PC-3 (cell line): ENCODE data around the gene EMILIN2. TPM values are rescaled to one million over a fixed set of nuclear protein-coding genes. Genes with fewer than 3 reads are reported as not detected.
"Not testable (repeated sequence)": the region's sequence is repeated elsewhere in the genome, so short reads cannot be mapped to it uniquely, and the experiment has no call there.

Experiments
- ATAC-seq: fragments of 200-7000 bp; cut with Tn5 transposase; 2 replicates; pipeline ENCODE4 v1.9.1; 2020; ENCODE audit warnings: mild to moderate bottlenecking, moderate library complexity
- BruUV-seq: library from RNA; stranded (reverse); fragments of 400-500 nt; replicated peaks from 2 replicates; lab custom pipeline; 2021; lab: Mats Ljungman, UMichigan
- CTCF ChIA-PET: fragments of 300-600 bp; sonication (Branson Sonifier 250); formaldehyde crosslinking; loops from one replicate; lab custom pipeline; 2022; ENCODE audit warnings: antibody characterized with exemption; lab: Charles Lee
- POLR2A ChIA-PET: fragments of 300-600 bp; sonication (Branson Sonifier 250); formaldehyde crosslinking; loops from one replicate; lab custom pipeline; 2022; ENCODE audit warnings: antibody characterized with exemption; ENCODE audit not compliant: unreplicated experiment; lab: Charles Lee
- DNase-seq: peaks from one replicate; pipeline ENCODE4 v3.0.0-alpha.2; 2015
- H2AFZ ChIP-seq: fragments of 300-600 bp; sonication (generic); 2 replicates; pipeline ENCODE4 v1.6.0; 2016; ENCODE audit warnings: antibody characterized with exemption, low read length
- H3F3A ChIP-seq: fragments of 300-600 bp; sonication (generic); one replicate; pipeline ENCODE4 v1.6.0; 2017; ENCODE audit warnings: antibody characterized with exemption, low read length, control low read depth, mild to moderate bottlenecking; ENCODE audit not compliant: unreplicated experiment
- H3K27ac ChIP-seq: fragments of 300-600 bp; sonication (generic); 2 replicates; pipeline ENCODE4 v1.5.1; 2016; ENCODE audit warnings: mild to moderate bottlenecking, low read length
- H3K27me3 ChIP-seq: fragments of 300-600 bp; sonication (generic); 2 replicates; pipeline ENCODE4 v1.6.1; 2016; ENCODE audit warnings: low read length, mixed read lengths
- H3K36me3 ChIP-seq: fragments of 300-600 bp; sonication (generic); 2 replicates; pipeline ENCODE4 v1.6.1; 2016; ENCODE audit warnings: low read depth, mixed run types, low read length, mixed read lengths
- H3K4me1 ChIP-seq: fragments of 300-600 bp; sonication (generic); 2 replicates; pipeline ENCODE4 v1.5.1; 2016; ENCODE audit warnings: low read length; ENCODE audit not compliant: insufficient read depth
- H3K4me2 ChIP-seq: fragments of 300-600 bp; sonication (generic); 2 replicates; pipeline ENCODE4 v1.6.0; 2016; ENCODE audit warnings: low read length
- H3K4me3 ChIP-seq: fragments of 300-600 bp; sonication (generic); 2 replicates; pipeline ENCODE4 v1.5.1; 2016; ENCODE audit warnings: mild to moderate bottlenecking, low read length, mixed read lengths
- H3K79me2 ChIP-seq: fragments of 300-600 bp; sonication (generic); 2 replicates; pipeline ENCODE4 v1.6.1; 2017; ENCODE audit warnings: low read length, mixed read lengths
- H3K9ac ChIP-seq: fragments of 300-600 bp; sonication (generic); 2 replicates; pipeline ENCODE4 v1.6.0; 2016; ENCODE audit warnings: mild to moderate bottlenecking, low read length
- H3K9me2 ChIP-seq: fragments of 300-600 bp; sonication (generic); replicated peaks from 2 replicates; pipeline ENCODE4 v1.6.1; 2016; ENCODE audit warnings: mixed run types, low read length, mixed read lengths
- H3K9me3 ChIP-seq: fragments of 300-600 bp; sonication (generic); 2 replicates; pipeline ENCODE4 v1.6.1; 2016; ENCODE audit warnings: low read length, mixed read lengths
- H4K20me1 ChIP-seq: fragments of 300-600 bp; sonication (generic); 2 replicates; pipeline ENCODE4 v1.6.1; 2016; ENCODE audit warnings: low read length, mixed read lengths
- CTCF ChIP-seq: fragments of 300-600 bp; sonication (generic); conservative IDR thresholded peaks from 2 replicates; pipeline ENCODE4 v1.5.1; 2017; ENCODE audit warnings: antibody characterized with exemption, low read depth, mild to moderate bottlenecking, low read length
- EZH2 ChIP-seq: fragments of 300-600 bp; sonication (generic); IDR thresholded peaks from one replicate; pipeline ENCODE4 v1.6.1; 2017; ENCODE audit warnings: antibody characterized with exemption, mild to moderate bottlenecking, low read length; ENCODE audit not compliant: unreplicated experiment
- EZH2phosphoT487 ChIP-seq: fragments of 300-600 bp; sonication (generic); IDR thresholded peaks from 2 replicates; pipeline ENCODE4 v1.6.1; 2018; ENCODE audit warnings: mild to moderate bottlenecking, antibody characterized with exemption, low read length, borderline replicate concordance
- intact Hi-C: fragments of 100-400 bp; cut with micrococcal nuclease; formaldehyde crosslinking; loops from 2 replicates; pipeline ENCODE4 v1.9.0; 2023
- total RNA-seq: library from RNA; depleted of rRNA; stranded (reverse); fragments of >200 nt; gene quantifications from 2 replicates; pipeline ENCODE4 v1.2.3, GENCODE V29; 2014

Gene EMILIN2
- total RNA-seq, 1 experiment from 2014 or later, result 17.1 TPM

- H3K4me3 ChIP-seq, result no peak overlapping the region
- DNase-seq (no peak), ATAC-seq (no peak)
- intact Hi-C loops, result no loop called here
- no TSS peak for BruUV-seq
- no peak overlapping the region for H3K9ac ChIP-seq
- H2AFZ ChIP-seq, result no peak overlapping the region
- no peaks in the 10 kb centered on the region for H3K9me2 ChIP-seq
- H3K79me2 ChIP-seq, result no peaks in the 10 kb centered on the region
- H3K36me3 ChIP-seq, result no peaks in the 10 kb centered on the region
- H3K4me2 ChIP-seq, result no peak overlapping the region
- no peaks in the 10 kb centered on the region for H3K4me1 ChIP-seq
- H3K27ac ChIP-seq, result no peak overlapping the region
- TF ChIP-seq EZH2phosphoT487 (no peak), EZH2 (no peak), CTCF (no peak)
- POLR2A ChIA-PET, result no interaction called here
- no peaks in the 10 kb centered on the region for H3K9me3 ChIP-seq
- H3F3A ChIP-seq, result no peaks in the 10 kb centered on the region
- H3K27me3 ChIP-seq, result no peaks in the 10 kb centered on the region
- H4K20me1 ChIP-seq, result no peaks in the 10 kb centered on the region
- CTCF ChIA-PET, result no interaction called here
These were observed 20.2 kb upstream of the EMILIN2 start for GRCh38 chr18:2826581-2826980.

GRCh38 chr18:2827061-2827460 lies 19.7 kb upstream of the EMILIN2 start:
- Histone ChIP-seq H3K36me3 (no peaks in the 10 kb centered on the region), H4K20me1 (no peaks in the 10 kb centered on the region), H3K9me2 (no peaks in the 10 kb centered on the region), H3K9me3 (no peaks in the 10 kb centered on the region), H2AFZ (no peak overlapping the region), H3K27ac (no peak overlapping the region), H3K4me2 (no peak overlapping the region), H3K27me3 (no peaks in the 10 kb centered on the region), H3K4me1 (no peaks in the 10 kb centered on the region), H3K9ac (no peak overlapping the region), H3K79me2 (no peaks in the 10 kb centered on the region), H3K4me3 (no peak overlapping the region), H3F3A (no peaks in the 10 kb centered on the region)
- CTCF ChIA-PET, result no interaction called here
- TF ChIP-seq CTCF (no peak), EZH2phosphoT487 (no peak), EZH2 (no peak)
- peak; percentile 67 for ATAC-seq
- DNase-seq, result peak; percentile 22
- no TSS peak for BruUV-seq
- POLR2A ChIA-PET, result no interaction called here
- intact Hi-C loops, result no loop called here

- H3F3A ChIP-seq, H3K9me2 ChIP-seq, H3K9me3 ChIP-seq, H2AFZ ChIP-seq, BruUV-seq, POLR2A ChIA-PET, H4K20me1 ChIP-seq, intact Hi-C loops, H3K4me1 ChIP-seq, H3K27me3 ChIP-seq, H3K36me3 ChIP-seq, DNase-seq, ATAC-seq, CTCF ChIA-PET, H3K9ac ChIP-seq, H3K27ac ChIP-seq, H3K4me2 ChIP-seq, H3K79me2 ChIP-seq, H3K4me3 ChIP-seq: not testable (repeated sequence)
These were observed 10.7 kb upstream of the EMILIN2 start for GRCh38 chr18:2836118-2836517.

GRCh38 chr18:2837290-2837689 lies 9.5 kb upstream of the EMILIN2 start:
- BruUV-seq, H3K27me3 ChIP-seq, ATAC-seq, H3K9me3 ChIP-seq, POLR2A ChIA-PET, H3K9me2 ChIP-seq, intact Hi-C loops, H3K36me3 ChIP-seq, H3K9ac ChIP-seq, H3K4me1 ChIP-seq, H3K4me2 ChIP-seq, DNase-seq, H3K27ac ChIP-seq, H4K20me1 ChIP-seq, CTCF ChIA-PET, H2AFZ ChIP-seq, H3F3A ChIP-seq, H3K79me2 ChIP-seq, H3K4me3 ChIP-seq: not testable (repeated sequence)
